Activated naive CD4-positive, alpha-beta T cell treated with anti-CD3 and anti-CD28 coated beads for 36 hours (primary cell): ENCODE results near the gene NOXO1. TPM values are rescaled to one million over a fixed set of nuclear protein-coding genes. Genes with fewer than 3 reads are reported as not detected.

ENCODE experiments used
- CTCF ChIA-PET: fragments of 350-600 bp; sonication (Branson Sonifier 250); formaldehyde crosslinking; loops from one replicate; lab custom pipeline; 2021; ENCODE audit warnings: antibody characterized with exemption; lab: Charles Lee
- DNase-seq: peaks from one replicate; pipeline ENCODE4 v3.0.0-alpha.2; 2020
- H3K27ac Mint-ChIP-seq: one replicate; pipeline ENCODE4 v1.8.0; 2021; ENCODE audit warnings: mild to moderate bottlenecking, mixed read lengths
- H3K27me3 Mint-ChIP-seq: one replicate; pipeline ENCODE4 v1.8.0; 2021; ENCODE audit warnings: low read depth, mixed read lengths
- H3K36me3 Mint-ChIP-seq: one replicate; pipeline ENCODE4 v1.8.0; 2021; ENCODE audit warnings: low read depth, mixed read lengths
- H3K4me1 Mint-ChIP-seq: one replicate; pipeline ENCODE4 v1.8.0; 2021; ENCODE audit warnings: low read depth, mixed read lengths
- H3K4me3 Mint-ChIP-seq: one replicate; pipeline ENCODE4 v1.8.0; 2021; ENCODE audit warnings: mild to moderate bottlenecking, moderate library complexity, mixed read lengths
- H3K9me3 Mint-ChIP-seq: one replicate; pipeline ENCODE4 v1.8.0; 2021; ENCODE audit warnings: mixed read lengths
- intact Hi-C: fragments of 100-400 bp; cut with micrococcal nuclease; formaldehyde crosslinking; loops from one replicate; pipeline ENCODE4 v1.15.1; 2023
- total RNA-seq, 2 experiments: library from RNA; stranded (reverse); gene quantifications; one replicate each; pipeline ENCODE4 v1.2.3, GENCODE V29; 2021

NOXO1 gene
- total RNA-seq, result not detected

GRCh38 chr16:1981398-1981836 is at the start of gene NOXO1:
Gene NOXO1, minus strand, starts transcription at chr16:1981469. Its CDS starts 290 bp downstream, at chr16:1981179.
- Mint-ChIP-seq H3K4me1 (peaks cover 10% of the 10 kb centered on the region), H3K27me3 (peaks cover 22% of the 10 kb centered on the region), H3K9me3 (no peaks in the 10 kb centered on the region), H3K36me3 (peaks cover 12% of the 10 kb centered on the region), H3K4me3 (no peak within 1 kb of the TSS), H3K27ac (no peak within 1 kb of the TSS)
- intact Hi-C loops, result no loop called here
- DNase-seq, result no peak
- CTCF ChIA-PET, result interaction anchor here (1.4 kb wide), 1 partner anchor 9 kb away, joined by 4 read pairs; no protein-coding TSS in a partner anchor

GRCh38 chr16:2030036-2030435 is 48.8 kb upstream of the NOXO1 start:
- Mint-ChIP-seq H3K9me3 (no peaks in the 10 kb centered on the region), H3K4me3 (no peak overlapping the region), H3K27ac (no peak overlapping the region), H3K27me3 (peaks cover 4% of the 10 kb centered on the region), H3K4me1 (peaks cover 10% of the 10 kb centered on the region), H3K36me3 (no peaks in the 10 kb centered on the region)
- no peak for DNase-seq
- CTCF ChIA-PET, result interaction anchor here (0.8 kb wide), 1 partner anchor 18 kb away, joined by 3 read pairs; the partner anchor contains the start of gene TSC2
- intact Hi-C loops, result no loop called here

GRCh38 chr16:2029350-2029749 is 48.1 kb upstream of the NOXO1 start:
- CTCF ChIA-PET, result no interaction called here
- Mint-ChIP-seq H3K36me3 (no peaks in the 10 kb centered on the region), H3K27ac (no peak overlapping the region), H3K4me1 (peaks cover 10% of the 10 kb centered on the region), H3K9me3 (no peaks in the 10 kb centered on the region), H3K4me3 (no peak overlapping the region), H3K27me3 (peaks cover 4% of the 10 kb centered on the region)
- intact Hi-C loops, result loop anchor here (2.0 kb wide), 1 partner anchor 17 kb away; the partner anchor contains the start of genes NTHL1 and TSC2
- DNase-seq, result no peak

GRCh38 chr16:2028620-2029220 is 47.5 kb upstream of the NOXO1 start:
- CTCF ChIA-PET, result no interaction called here
- intact Hi-C loops, result loop anchor here (2.0 kb wide), 1 partner anchor 18 kb away; the partner anchor contains the start of genes NTHL1 and TSC2
- Mint-ChIP-seq H3K27me3 (peaks cover 4% of the 10 kb centered on the region), H3K27ac (no peak overlapping the region), H3K9me3 (no peaks in the 10 kb centered on the region), H3K4me1 (peaks cover 12% of the 10 kb centered on the region), H3K36me3 (no peaks in the 10 kb centered on the region), H3K4me3 (no peak overlapping the region)
- DNase-seq, result no peak

DNA sequence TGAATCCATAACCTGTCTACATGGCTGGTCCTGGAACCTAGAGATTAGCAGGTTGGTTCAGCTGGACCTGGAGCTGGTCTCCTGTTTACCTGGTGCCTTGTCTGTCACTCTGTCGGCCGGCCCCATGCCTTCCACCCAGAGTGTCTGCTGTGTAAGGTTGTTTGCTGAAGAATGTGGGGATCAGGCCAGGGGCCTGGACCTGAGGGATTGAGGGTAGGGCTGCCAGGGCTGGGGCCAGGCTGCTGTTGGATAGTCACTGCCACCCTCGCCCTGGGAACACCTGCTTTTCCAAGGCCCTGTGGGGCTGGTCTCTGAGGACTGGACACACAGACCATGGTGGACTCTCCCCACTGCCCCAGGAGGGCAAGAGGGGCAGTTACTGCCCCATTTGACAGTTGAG is 46.9 kb upstream of the NOXO1 start:
- H3K36me3 Mint-ChIP-seq, result no peaks in the 10 kb centered on the region
- H3K4me3 Mint-ChIP-seq, result no peak overlapping the region
- intact Hi-C loops, result loop anchor here (2.0 kb wide), 1 partner anchor 19 kb away; the partner anchor contains the start of genes NTHL1 and TSC2
- H3K4me1 Mint-ChIP-seq, result peaks cover 14% of the 10 kb centered on the region
- no peak for DNase-seq
- peaks cover 4% of the 10 kb centered on the region for H3K27me3 Mint-ChIP-seq
- no peaks in the 10 kb centered on the region for H3K9me3 Mint-ChIP-seq
- no peak overlapping the region for H3K27ac Mint-ChIP-seq
- CTCF ChIA-PET, result interaction anchor here (0.7 kb wide), 1 partner anchor 20 kb away, joined by 3 read pairs; no protein-coding TSS in a partner anchor

DNA sequence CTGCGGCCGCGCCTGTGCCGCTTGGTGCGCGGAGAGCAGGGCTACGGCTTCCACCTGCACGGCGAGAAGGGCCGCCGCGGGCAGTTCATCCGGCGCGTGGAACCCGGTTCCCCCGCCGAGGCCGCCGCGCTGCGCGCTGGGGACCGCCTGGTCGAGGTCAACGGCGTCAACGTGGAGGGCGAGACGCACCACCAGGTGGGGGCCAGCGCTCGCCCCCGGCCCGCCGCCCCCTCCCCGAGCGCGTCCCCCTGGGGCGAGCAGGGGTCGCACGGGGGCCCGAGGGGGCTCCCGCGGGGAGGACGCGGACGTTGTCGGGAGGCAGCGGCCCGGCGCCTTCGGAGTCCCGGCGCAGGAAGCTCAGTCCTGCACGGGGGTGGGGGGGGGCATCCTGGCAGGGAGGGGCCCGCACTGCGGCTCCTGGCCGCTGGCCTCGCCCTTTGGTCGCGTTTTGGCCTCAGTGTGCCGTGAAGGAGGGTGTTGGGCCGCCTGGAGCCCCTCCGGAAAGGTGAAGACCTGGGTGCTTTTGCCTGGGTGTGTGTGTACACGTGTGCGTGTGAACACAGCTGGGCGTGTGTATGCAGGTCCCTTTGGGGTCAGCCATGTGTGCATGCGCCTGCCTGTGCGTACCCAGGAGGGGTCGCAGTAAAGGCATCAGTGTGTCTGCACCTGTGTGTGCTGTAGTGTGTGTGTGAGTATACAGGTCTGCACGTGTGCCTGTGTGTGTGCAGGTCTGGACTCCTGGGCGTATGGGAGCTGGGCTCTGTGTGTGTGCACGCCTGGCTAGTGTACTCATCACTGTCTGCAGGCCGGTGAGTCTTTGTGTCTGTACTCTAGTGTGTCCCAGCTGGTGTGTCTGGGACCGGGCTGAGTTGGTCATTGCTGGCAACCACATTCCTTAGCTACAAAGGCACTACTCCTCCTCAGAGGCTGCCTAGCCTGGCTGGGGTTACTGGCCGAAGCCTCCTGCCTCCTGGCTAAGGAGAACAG is 46.0 kb upstream of the NOXO1 start:
- DNase-seq, result no peak

DNA sequence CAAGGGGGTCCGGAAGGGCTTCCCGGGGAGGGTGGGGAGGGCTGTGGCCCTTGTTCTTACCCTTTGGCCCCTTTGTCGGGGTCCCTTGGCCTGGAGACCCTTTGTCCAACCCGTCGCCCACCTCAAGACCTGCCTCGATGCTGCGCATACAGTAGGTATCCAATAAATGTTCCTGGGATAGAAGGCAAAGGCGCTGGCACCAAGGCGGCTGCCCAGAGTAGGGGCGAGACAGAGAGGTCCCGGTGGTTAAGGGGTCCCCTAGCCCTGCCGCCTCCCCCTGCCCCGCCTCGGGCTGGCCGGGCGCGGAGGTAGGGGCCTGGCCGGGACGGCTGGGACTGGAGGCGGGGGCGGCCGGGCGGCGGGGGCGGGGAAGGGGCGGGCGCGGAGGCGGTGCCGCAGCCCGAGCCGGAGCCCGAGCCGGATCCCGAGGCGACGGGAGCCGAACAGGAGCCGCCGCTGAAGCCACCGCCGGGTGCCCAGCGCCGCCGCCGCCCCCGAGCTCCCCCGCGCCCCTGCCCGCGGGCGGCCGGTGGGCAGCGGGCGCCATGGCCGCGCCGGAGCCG is 45.3 kb upstream of the NOXO1 start, which contains the start of gene NHERF2:
NHERF2 (plus strand) TSS at position 442 of the 563 bp plus-strand sequence; CDS start at position 546, 104 bp downstream.
- H3K4me3 Mint-ChIP-seq, result peak within 1 kb of the TSS; percentile 57
- peaks cover 16% of the 10 kb centered on the region for H3K27me3 Mint-ChIP-seq
- CTCF ChIA-PET, result no interaction called here
- no peak for DNase-seq
- H3K36me3 Mint-ChIP-seq, result no peaks in the 10 kb centered on the region
- no peak within 1 kb of the TSS for H3K27ac Mint-ChIP-seq
- intact Hi-C loops, result no loop called here
- H3K4me1 Mint-ChIP-seq, result peaks cover 20% of the 10 kb centered on the region
- H3K9me3 Mint-ChIP-seq, result no peaks in the 10 kb centered on the region

More for the DNA sequence above, 46.0 kb upstream of the NOXO1 start:
- H3K4me3 Mint-ChIP-seq, result peak overlapping the region; percentile 57
- H3K4me1 Mint-ChIP-seq, result peaks cover 20% of the 10 kb centered on the region
- peaks cover 9% of the 10 kb centered on the region for H3K27me3 Mint-ChIP-seq
- intact Hi-C loops, result loop anchor here (2.0 kb wide), 1 partner anchor 19 kb away; the partner anchor contains the start of genes NTHL1 and TSC2
- H3K27ac Mint-ChIP-seq, result no peak overlapping the region
- H3K9me3 Mint-ChIP-seq, result no peaks in the 10 kb centered on the region
- CTCF ChIA-PET, result interaction anchor here (0.6 to 0.7 kb wide), 2 partner anchors 19 to 1143 kb away, joined by 3 read pairs; no protein-coding TSS in a partner anchor
- no peaks in the 10 kb centered on the region for H3K36me3 Mint-ChIP-seq

DNA sequence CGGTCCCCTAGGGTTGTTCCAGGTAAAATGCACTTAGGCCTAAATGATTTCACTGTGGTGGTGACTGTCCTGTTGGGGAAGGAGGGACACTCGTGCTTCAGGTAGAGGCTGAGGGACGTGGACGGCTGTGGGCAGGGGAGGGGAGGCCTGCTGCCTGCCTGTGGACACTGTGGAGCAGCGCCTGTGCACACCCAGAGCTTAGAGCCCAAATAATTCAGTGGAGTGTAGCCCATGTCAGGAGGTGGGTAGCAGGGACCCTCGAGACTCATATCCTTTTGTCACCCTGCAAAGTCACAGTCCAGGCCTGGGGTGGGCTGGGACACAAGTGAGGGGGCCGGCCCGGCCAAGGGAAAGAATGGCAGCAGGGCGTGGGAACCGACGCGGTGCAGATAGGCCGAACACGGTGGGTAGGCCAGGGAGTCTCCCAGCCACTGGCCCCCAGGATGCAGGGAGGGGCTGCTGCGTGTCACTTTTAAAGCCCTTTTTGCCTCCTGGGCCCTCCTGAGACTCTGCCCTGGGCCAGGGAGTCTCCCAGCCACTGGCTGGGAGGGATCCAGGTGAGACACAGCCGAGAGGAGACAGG is 44.7 kb upstream of the NOXO1 start:
- H3K4me1 Mint-ChIP-seq, result peaks cover 20% of the 10 kb centered on the region
- DNase-seq, result no peak
- H3K27ac Mint-ChIP-seq, result no peak overlapping the region
- intact Hi-C loops, result no loop called here
- peak overlapping the region; percentile 50 for H3K4me3 Mint-ChIP-seq
- H3K27me3 Mint-ChIP-seq, result peaks cover 20% of the 10 kb centered on the region
- H3K9me3 Mint-ChIP-seq, result no peaks in the 10 kb centered on the region
- no peaks in the 10 kb centered on the region for H3K36me3 Mint-ChIP-seq
- CTCF ChIA-PET, result no interaction called here

DNA sequence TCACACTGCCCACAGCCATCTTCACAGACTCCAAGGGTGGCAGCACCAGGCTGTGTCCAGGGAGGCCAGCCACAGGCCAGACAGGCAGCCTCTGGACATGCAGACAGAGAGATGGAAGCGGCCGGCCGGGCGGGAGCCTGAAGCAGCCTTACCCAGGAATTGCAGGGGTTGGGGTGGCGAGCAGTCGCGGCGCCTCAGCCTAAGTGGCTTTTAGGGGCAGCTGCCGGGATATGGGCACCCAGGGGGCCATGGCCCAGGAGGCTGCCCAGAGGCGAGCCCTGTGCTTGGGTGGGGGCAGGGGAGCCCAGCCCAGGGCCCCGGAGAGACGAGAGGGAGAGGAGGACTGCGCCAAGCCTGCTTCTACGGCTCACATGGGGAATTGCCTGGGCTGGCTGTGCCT is 44.0 kb upstream of the NOXO1 start:
- H3K36me3 Mint-ChIP-seq, result no peaks in the 10 kb centered on the region
- H3K27me3 Mint-ChIP-seq, result peaks cover 24% of the 10 kb centered on the region
- no peak overlapping the region for H3K27ac Mint-ChIP-seq
- DNase-seq, result no peak
- H3K4me3 Mint-ChIP-seq, result no peak overlapping the region
- CTCF ChIA-PET, result interaction anchor here (0.7 to 4.3 kb wide), 3 partner anchors 115 to 493 kb away, joined by 3 to 52 read pairs (median 3); no protein-coding TSS in a partner anchor
- intact Hi-C loops, result no loop called here
- no peaks in the 10 kb centered on the region for H3K9me3 Mint-ChIP-seq
- H3K4me1 Mint-ChIP-seq, result peaks cover 22% of the 10 kb centered on the region

GRCh38 chr16:2024032-2024420 is 42.8 kb upstream of the NOXO1 start:
- Mint-ChIP-seq H3K9me3 (no peaks in the 10 kb centered on the region), H3K4me1 (peaks cover 22% of the 10 kb centered on the region), H3K4me3 (no peak overlapping the region), H3K27me3 (peaks cover 26% of the 10 kb centered on the region), H3K27ac (no peak overlapping the region), H3K36me3 (no peaks in the 10 kb centered on the region)
- no peak for DNase-seq
- intact Hi-C loops, result no loop called here
- CTCF ChIA-PET, result interaction anchor here (2.2 to 4.3 kb wide), 2 partner anchors 12 to 116 kb away, joined by 8 to 52 read pairs; no protein-coding TSS in a partner anchor
